ENCODE results near the gene SPIRE2.
"Not testable (repeated sequence)": the region's sequence is repeated elsewhere in the genome, so short reads cannot be mapped to it uniquely, and the experiment has no call there.

SPIRE2 gene

DNA sequence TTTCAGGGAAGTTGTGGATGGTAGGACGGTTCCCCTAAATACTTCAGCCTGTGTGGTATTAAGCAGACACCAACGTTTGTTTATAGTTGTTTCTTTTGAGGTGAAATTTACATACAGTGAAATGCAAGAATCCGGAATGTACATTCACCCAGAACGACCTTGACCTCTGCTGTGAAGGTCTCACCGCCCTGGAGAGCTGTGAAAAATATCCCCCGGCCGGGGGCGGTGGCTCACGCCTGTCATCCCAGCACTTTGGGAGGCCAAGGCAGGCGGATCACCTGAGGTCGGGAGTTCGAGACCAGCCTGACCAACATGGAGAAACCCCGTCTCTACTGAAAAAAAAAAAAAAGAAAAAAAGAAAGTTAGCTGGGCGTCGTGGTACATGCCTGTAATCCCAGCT is 8.2 kb downstream of the SPIRE2 start:
- not testable (repeated sequence) for FAIRE-seq; DNase-seq (ENCODE audit: insufficient read length, low spot score)

DNA sequence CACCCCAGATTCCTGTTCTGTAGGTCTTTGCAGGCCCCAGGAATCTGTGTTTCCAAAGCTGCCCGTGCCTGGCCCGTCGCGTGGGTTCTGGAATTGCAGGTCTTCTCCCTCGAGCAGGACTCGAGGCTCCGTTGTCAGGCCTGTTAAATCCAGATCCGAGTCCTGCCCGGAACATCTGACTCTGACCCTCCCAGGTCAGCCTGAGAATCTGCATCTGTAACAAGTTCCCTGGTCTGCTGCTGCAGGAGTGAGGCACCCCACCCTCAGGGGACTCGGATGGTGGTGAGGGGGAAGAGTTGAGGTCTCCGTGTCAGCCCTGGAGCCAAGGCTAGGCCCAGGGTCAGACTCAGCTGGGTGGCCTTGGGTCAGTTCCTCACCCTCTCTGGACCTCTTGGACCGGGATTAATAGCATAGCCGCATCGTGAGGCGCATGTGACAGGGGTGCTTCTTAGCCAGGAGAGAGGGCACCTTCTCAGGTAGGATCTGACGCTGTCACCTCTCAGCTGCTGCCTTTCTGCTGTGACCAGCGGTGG is 8.8 kb downstream of the SPIRE2 start:
- DNase-seq (ENCODE audit: insufficient read length, low spot score): no peak
- FAIRE-seq: no peak

DNA sequence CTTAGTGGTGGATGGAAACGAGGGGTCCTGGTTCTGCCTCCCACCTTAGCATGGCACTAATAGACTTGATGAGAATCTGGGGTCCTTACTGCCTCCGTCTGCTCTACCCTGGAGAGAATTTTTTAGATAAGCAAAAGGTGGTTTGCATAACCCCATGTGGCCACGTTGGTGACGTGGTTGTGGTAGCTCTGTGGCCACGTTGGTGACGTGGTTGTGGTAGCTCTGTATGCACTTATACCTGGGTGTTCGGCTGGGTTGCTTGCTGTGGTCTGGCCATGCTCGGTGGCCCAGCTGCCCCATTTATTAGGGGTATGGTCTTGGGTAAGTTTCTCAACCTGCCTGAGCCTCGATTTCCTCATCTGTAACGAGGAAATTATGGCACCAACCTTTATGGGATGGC is 13.0 kb downstream of the SPIRE2 start:
- no peak for DNase-seq (ENCODE audit: insufficient read length, low spot score)

DNA sequence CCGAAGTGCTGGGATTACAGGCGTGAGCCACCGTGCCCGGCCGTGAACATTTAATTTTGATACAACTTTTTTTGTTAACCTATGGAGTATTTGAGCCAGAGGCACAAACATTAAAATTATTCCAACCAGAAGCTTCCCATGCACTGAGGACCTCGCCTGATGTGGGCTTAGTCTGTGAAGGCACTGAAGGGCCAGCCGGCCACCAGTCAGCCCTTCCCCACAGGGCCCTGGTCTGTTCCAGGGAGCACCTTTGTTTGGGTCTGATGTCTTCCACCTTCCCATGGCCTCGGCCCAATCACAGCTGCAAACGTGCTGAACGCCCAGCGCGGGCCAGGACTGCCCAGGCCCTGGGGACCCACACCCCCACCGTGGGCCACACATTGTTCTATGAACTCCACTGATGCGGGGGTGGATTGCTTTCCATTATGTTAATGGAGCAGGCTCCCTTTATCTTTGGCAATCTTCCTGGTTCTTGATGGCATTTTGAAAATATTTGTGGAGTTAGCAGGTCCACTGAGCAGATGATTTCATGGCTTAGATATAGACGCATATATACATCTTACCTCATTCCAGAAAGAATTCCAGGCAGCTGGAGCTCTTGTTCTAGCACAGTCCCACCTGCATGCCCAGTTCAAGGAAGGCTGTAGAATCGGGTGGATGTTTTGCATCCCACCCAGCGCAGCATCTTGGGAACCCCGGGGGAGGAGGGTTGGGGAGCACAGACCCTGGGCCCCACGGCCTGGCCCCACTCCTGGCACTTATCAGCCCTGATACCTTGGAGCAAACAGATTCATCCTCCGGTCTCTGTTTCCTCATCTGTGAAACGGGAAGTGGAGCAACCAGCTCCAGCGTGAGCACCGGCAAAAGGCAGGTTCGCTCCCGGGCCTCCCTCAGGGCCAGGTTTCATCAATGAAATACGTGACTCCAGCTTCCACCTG is 14.5 kb downstream of the SPIRE2 start:
- DNase-seq (ENCODE audit: insufficient read length, low spot score) (peak; percentile 50), FAIRE-seq (no peak)

More for the DNA sequence above, 13.0 kb downstream of the SPIRE2 start:
- FAIRE-seq: no peak

DNA sequence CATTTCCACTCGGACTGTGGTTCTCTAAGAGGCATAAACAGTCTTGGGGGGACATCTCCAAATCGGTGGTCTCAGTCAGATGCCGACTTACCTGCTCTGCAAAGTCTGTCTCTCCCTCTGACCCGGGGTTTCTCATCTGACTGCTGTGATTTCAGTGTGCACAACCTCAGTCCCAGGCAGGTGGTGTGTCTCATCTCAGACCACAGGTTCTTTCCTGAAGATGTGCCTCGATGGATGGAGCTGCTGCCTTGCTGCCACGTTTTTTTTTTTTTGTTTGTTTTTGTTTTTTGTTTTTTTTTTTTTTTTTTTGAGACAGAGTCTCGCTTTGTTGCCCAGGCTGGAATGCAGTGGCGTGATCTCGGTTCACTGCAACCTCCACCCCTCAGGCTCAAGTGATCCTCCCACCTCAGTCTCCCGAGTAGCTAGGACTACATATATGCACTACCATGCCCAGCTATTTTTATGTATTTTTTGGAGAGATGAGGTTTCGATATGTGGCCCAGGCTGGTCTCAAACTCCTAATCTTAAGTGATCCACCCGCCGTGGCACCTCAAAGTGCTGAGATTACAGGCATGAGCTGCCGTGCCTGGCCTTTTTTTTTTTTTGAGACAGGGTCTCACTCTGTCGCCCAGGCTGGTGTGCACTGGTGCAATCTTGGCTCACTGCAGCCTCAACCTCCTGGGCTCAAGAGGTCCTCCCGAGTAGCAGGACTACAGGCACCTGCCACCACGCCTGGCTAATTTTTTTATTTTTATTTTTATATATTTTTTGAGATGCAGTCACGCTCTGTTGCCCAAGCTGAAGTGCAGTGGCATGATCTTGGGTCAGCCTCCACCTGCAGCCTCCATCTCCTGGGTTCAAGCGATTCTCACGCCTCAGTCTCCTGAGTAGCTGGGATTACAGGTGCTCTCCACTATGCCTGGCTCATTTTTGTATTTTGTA is 15.4 kb downstream of the SPIRE2 start:
- FAIRE-seq: no peak
- no peak for DNase-seq (ENCODE audit: insufficient read length, low spot score)

DNA sequence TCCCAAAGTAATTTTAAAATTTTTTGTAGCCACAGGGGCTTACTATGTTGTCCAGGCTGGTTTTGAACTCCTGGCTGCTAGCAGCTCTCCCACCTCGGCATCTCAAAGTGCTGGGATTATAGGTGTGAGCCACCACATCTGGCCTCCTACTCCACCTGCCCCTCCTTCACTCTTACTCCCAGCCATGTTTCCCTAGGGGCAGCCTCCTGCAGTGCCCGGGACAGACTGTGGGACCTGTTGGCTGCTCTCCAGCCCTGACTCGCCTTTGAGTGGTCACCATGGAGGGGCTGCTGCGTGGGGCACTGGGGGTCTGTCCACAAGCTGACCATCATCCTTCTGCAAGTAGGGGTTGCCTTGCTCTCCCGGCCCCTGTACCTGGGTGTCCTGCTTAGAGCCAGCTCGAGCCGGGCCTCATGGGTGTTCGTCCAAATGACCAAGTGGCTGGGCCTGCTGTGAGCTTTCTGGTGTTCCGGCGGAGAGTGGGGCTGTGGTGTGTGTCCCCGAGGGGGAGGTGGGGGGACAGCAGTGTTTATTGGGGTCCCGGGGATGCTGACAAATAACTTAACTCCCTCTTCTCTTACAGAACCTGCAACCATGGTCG is 16.6 kb downstream of the SPIRE2 start:
- no peak for FAIRE-seq

DNA sequence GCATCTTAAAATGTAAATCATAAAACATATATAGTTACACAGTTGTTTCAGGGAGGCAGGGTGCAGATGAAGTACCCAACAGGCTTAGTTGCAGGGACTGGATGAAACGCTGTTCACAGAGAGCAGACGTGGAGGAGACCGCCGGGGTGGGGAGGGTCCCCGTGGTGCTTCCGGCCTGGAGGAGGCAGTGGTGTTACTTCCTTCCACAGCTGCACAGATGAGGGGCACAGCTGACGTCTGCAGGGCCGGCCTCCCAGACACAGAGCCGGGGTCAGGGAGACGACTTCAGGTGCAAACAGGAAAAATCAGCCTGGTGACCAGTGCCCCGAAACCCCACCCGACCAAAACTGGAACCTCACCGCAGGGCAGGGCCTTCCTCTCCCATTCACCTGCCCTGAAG is 17.1 kb downstream of the SPIRE2 start:
- FAIRE-seq (no peak), DNase-seq (ENCODE audit: insufficient read length, low spot score) (no peak)

More for the DNA sequence above, 16.6 kb downstream of the SPIRE2 start:
- DNase-seq (ENCODE audit: insufficient read length, low spot score): no peak

DNA sequence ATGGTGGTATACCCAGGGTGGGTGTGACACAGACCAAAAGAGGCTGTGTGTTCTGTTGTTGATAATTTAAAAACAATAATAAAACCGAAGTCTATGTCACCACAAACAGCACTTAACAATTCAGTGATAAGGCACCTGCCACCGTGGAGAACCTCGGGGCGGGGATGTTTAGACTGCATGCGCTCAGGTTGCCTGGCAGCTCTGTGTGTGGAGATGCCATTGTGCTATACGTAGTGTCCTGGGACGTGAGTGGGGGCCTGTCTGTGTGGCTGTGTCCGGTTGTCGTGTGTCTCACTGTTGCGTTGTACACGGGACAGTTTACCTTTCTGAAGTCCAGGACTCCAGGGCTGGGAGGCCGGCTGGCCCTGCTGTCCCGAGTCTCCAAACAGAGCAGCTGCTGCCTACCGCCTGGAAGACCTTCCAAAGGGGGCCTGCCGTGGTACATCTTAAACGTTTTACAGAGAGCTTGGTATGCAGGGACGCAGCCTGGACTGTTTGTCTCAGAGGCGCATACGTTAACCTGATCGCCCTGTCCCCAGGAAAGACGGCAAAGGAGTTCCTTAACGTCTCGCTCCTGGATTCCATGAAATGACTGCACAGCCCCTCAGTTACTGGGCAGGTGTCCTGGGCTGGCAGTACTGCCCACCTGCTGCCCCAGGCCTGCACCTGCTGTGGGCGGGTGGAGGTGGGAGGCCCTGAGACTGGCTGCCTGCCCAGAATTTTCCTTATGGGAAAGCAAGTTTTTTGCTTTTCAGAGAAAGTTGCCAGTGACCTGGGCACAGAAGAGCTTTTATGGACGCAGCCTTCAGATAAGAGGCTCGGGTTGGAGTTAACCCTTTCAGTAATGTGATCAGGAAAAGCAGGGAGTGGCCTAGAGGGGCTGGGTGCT is 19.0 kb downstream of the SPIRE2 start:
- no peak for FAIRE-seq
- DNase-seq (ENCODE audit: insufficient read length, low spot score): no peak

DNA sequence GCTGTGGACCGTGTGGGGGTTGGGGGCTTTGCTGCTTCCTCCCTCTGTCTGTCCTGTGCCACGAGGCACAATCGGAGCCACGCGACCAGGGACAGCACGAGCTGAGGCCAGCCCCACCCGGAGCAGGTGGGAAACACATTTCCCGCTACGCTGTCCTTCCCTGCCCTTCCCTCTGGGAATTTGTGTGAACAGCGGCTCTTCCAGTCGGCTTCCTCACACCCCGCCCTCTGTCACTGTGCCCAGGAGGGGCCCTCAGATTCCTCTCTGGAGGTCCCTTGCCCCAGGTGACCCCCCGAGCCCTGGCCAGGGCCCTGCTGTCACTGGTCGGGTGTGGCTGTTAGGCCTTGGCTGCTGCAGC is 19.6 kb downstream of the SPIRE2 start:
- DNase-seq (ENCODE audit: insufficient read length, low spot score) (no peak), FAIRE-seq (no peak)

DNA sequence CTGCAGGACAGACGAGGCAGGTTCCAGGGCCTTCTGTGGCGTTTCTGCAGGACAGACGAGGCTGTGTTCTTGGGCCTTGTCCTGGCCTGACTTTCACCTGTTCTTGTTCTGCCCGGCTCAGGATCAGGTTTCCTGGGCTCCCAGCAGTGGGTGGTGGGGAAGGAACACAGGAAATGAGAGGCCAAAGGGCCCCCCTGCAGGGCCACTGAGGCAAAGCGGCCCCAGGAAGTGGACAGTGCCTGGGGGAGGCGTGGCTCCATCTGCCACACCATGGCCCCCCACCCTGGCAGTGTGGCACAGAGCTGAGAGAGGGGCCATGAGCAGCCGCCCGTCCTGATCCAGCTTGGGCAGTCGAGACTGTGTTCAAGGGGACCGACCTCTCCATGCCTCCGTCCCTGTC is 20.7 kb downstream of the SPIRE2 start:
- DNase-seq (ENCODE audit: insufficient read length, low spot score): no peak
- FAIRE-seq: no peak

DNA sequence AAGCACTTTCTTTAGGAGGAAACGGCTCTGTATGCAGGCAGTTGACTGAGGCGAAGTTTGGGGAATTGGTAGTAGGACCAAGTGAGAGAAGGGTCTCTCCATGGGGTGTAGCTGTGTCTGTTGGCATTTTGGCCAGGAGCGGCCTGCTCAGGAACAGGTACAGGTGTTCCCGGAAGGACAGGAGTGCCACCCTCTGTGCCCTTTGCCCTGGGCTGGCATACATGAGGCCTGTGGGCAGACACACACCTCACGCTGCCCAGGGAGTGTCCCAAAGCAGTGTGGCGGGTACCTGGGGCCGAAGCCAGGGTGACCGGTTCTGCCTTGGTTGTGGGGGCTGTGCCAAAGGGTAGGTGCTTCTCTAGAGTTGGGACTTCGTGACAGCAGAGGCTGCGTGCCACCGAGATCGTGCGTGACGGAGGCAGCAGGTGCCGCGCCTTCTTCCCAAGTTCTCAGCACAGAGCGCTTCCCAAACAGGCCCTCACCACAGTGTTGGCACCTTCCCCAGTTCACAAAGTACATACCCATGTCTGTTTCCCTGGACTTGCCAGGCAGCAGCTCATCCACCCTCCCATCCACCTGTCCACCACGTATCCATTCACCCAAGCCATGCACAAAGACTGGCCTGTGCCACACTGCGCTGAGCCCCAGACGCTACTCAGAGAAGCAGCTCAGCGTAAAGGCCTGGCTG is 25.2 kb downstream of the SPIRE2 start:
- FAIRE-seq (no peak), DNase-seq (ENCODE audit: insufficient read length, low spot score) (no peak)

DNA sequence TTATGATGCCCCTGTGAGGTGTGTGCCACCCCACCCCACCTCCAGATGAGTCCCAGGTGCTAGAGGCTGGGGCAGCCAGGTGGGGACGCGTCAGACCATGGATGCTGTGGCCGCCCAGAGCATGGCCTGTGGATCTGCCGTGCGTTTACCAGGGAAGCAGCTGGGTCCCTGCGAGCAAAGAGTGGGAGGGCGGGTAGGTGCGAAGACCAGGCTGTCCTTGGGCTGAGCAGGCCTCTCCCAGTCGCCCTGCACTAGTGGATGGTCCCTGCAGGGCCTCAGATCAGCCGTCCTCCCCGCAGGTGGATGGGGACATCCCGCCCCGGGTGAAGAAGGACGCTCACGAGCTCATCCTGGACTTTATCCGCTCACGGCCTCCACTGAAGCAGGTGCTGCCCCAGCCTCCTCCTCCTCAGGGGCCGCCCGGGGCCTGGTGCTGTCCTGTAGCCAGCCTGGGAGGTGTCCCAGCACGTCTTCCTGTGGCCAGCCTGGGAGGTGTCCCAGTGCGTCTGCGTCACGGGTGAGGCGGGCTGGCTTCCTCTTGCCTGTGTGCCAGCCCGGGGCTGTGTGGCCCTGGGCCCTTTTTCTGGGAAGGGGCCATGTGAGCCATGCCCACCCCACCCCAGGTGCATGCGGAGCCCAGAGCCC is 27.1 kb downstream of the SPIRE2 start:
- FAIRE-seq (no peak), DNase-seq (ENCODE audit: insufficient read length, low spot score) (no peak)

DNA sequence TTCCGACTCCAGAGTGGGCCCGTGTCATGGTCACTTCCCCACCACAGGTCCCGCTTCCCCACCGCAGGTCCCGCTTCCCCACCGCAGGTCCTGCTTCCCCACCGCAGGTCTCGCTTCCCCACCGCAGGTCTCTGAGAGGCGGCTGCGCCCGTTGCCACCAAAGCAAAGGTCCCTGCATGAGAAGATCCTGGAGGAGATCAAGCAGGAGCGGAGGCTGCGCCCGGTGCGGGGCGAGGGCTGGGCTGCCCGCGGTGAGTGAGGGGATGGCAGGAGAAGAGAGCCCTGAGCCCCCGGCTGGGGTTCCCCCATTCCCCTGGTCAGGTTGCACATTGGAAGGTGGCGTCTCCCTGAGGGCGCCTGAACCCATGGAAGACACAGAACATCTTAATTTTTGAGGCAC is 27.7 kb downstream of the SPIRE2 start:
- FAIRE-seq: no peak
- no peak for DNase-seq (ENCODE audit: insufficient read length, low spot score)

DNA sequence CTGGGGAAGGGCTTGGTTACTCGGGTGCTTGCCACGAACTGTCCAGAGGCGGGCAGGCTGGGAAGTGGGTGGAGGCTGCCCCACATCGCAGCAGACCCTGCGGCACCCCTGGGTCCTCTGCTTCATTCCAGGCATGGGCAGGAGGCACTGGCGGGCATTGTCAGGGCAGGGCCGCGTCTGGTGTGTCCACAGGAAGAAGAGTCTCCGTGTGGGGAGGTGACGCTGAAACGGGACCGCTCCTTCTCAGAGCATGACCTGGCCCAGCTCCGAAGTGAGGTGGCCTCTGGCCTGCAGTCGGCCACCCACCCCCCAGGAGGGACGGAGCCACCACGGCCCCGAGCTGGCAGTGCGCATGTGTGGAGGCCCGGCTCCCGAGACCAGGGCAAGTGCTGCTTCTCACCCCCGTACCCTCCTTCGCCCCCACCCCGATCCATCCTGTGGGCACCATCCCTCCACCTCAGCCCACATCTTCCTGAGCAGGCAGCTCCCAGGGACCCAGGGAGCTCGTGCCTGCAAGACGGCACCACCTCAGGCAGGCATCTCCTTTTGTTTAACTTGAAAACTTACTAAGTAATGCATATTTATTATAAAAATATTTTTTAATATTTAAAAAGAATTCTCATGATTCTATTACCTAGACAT is 30.8 kb downstream of the SPIRE2 start:
- FAIRE-seq: no peak
- no peak for DNase-seq (ENCODE audit: insufficient read length, low spot score)

DNA sequence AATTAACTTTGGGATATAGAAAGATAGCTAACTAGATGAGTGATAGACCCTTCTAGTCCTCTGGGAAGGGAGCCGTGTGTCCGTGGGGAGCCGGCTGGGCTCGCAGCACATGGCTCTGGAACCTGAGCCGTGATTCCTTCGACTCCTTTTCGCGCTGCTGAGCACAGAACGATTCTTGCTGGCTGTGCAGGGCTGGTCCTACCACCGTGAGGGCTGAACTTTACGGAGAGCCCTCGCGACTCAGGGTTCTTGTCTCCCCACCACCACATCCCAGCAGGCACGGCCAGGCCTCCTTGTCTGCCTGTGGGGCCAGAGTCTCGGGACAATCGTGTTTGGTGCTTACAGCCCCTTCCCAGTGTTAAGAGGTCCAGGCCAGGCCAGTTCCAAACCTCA is 31.3 kb downstream of the SPIRE2 start:
- FAIRE-seq: no peak

DNA sequence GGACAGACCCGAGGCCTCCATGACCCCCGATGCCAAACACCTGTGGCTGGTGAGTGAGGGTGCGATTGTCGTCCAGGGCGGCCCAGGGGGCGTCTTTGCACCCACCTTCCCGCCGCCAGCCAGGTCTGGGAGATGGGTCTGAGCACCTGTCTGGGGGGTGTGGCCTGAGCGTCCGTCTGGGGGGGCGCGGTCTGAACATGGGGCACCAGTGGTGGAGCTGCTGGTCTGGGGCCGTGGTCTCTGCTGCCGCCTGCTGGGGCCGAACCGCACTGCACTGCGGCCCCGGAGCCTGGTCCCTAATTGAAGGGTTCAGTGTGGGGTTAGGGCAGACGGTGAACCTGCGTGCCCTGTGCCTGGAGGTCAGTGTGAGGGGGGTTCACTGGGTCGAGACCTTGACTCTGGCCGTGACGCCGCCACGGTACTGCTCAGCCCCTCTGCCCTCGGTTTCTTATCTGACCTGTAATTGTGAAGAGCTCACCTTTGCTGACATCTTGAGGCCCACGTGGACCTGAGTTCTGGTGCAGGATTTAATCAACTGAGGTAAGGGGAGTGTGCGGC is 32.6 kb downstream of the SPIRE2 start:
- DNase-seq (ENCODE audit: insufficient read length, low spot score) (peak; percentile 78), FAIRE-seq (no peak)

More for the DNA sequence above, 31.3 kb downstream of the SPIRE2 start:
- DNase-seq (ENCODE audit: insufficient read length, low spot score): no peak

DNA sequence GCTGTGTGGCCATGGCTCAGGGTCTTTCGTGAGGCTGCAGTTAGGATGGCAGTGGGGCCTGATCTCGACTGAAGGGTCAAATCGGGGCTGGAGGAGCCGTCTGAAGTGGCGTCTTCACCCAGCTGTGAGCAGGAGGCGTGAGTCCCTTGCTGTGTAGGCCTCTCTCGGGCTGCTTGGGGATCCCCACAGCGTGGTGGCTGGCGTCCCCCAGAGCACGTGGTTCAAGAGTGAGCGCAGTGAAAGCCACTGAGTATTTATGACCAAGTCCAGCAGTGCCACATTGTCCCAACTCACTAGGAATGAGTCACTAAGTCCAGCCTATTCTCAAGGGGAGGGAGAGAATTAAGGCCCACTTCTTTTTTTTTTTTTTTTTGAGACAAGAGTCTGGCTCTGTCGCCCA is 33.4 kb downstream of the SPIRE2 start:
- FAIRE-seq (no peak), DNase-seq (ENCODE audit: insufficient read length, low spot score) (no peak)

DNA sequence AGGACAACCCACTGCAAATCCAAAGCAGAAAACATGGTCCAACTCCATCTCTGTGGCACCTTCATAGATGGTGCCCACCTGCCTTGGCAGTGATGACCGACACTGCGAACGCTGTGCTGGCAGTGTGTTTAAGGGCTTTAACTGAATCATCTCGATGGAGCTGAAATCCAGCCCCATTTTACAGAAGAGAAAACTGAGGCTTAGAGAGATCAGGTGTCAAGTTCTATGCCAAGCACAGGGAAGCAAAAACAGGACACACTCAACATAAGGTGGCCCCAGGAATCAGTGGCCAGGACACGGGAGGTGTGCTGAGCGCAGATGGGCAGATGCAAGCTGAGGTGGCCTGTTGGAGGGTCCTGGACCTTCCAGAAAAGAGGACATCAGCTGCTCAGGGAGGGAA is 34.5 kb downstream of the SPIRE2 start:
- no peak for FAIRE-seq
- DNase-seq (ENCODE audit: insufficient read length, low spot score): no peak

All from HTR-8/SVneo (cell line).